Effector memory CD8-positive, alpha-beta T cell (primary cell): ENCODE measurements around the gene TMEM91.

Experiments used
- ATAC-seq: fragments of 150-1000 bp; cut with Tn5 transposase; replicated peaks from 2 replicates; pipeline ENCODE4 v1.10.0; 2021; ENCODE audit warnings: mild to moderate bottlenecking, moderate library complexity
- DNase-seq, 3 experiments: peaks; one replicate each; pipeline ENCODE4 v3.0.0; 2021
- H3K27ac Mint-ChIP-seq, 2 donors: one replicate each; pipeline ENCODE4 v1.8.0; 2022; ENCODE audit warnings: mild to moderate bottlenecking in 2 of 2, mixed read lengths in 2 of 2, moderate library complexity in 2 of 2
- H3K27me3 Mint-ChIP-seq, 2 donors: one replicate each; pipeline ENCODE4 v1.8.0; 2022; ENCODE audit warnings: mixed read lengths in 2 of 2
- H3K36me3 Mint-ChIP-seq: one replicate; pipeline ENCODE4 v1.8.0; 2022; ENCODE audit warnings: mild to moderate bottlenecking, moderate library complexity, mixed read lengths; ENCODE audit not compliant: insufficient read depth
- H3K4me1 Mint-ChIP-seq, 2 donors: one replicate each; pipeline ENCODE4 v1.8.0; 2022; ENCODE audit warnings: low read depth in 2 of 2, mixed read lengths in 2 of 2
- H3K4me3 Mint-ChIP-seq, 2 donors: one replicate each; pipeline ENCODE4 v1.8.0; 2022; ENCODE audit warnings: mild to moderate bottlenecking in 2 of 2, mixed read lengths in 2 of 2, moderate library complexity in 2 of 2
- H3K9me3 Mint-ChIP-seq, 2 donors: one replicate each; pipeline ENCODE4 v1.8.0; 2022; ENCODE audit warnings: mixed read lengths in 2 of 2

Gene TMEM91

GRCh38 chr19:41426116-41426841 lies 49.9 kb downstream of the TMEM91 start:
- peaks cover 39% of the 10 kb centered on the region for H3K36me3 Mint-ChIP-seq
- DNase-seq (no peak), ATAC-seq (no peak)
- peak overlapping the region; percentile 90 for H3K4me3 Mint-ChIP-seq
- H3K4me1 Mint-ChIP-seq, result peaks cover 22 to 36% of the 10 kb centered on the region in 2 donors
- H3K27me3 Mint-ChIP-seq, result no peaks in the 10 kb centered on the region
- H3K27ac Mint-ChIP-seq, result peak overlapping the region; percentile 92 to 93
- H3K9me3 Mint-ChIP-seq, result no peaks in the 10 kb centered on the region

GRCh38 chr19:41426952-41427646 lies 50.8 kb downstream of the TMEM91 start, which contains the start of gene B3GNT8:
TSS of gene B3GNT8 (minus strand) at chr19:41427374. CDS start at chr19:41426778, 596 bp downstream.
- H3K27me3 Mint-ChIP-seq, result no peaks in the 10 kb centered on the region
- peak within 1 kb of the TSS; percentile 90 for H3K4me3 Mint-ChIP-seq
- H3K27ac Mint-ChIP-seq, result peak within 1 kb of the TSS; percentile 92 to 93
- H3K4me1 Mint-ChIP-seq, result peaks cover 25 to 38% of the 10 kb centered on the region in 2 donors
- no peaks in the 10 kb centered on the region for H3K9me3 Mint-ChIP-seq
- DNase-seq, result peak in 2 of 3 experiments; percentile 33 to 38
- H3K36me3 Mint-ChIP-seq, result peaks cover 36% of the 10 kb centered on the region
- ATAC-seq, result peak; percentile 56

- DNase-seq (peak; percentile 64 to 66 (median 66)), ATAC-seq (peak; percentile 84)
- no peaks in the 10 kb centered on the region for H3K9me3 Mint-ChIP-seq
- H3K4me3 Mint-ChIP-seq, result peak overlapping the region; percentile 90
- H3K36me3 Mint-ChIP-seq, result peaks cover 38% of the 10 kb centered on the region
- peaks cover 25 to 38% of the 10 kb centered on the region in 2 donors for H3K4me1 Mint-ChIP-seq
- H3K27me3 Mint-ChIP-seq, result no peaks in the 10 kb centered on the region
- peak overlapping the region; percentile 92 to 93 for H3K27ac Mint-ChIP-seq
These were observed 51.5 kb downstream of the TMEM91 start for GRCh38 chr19:41427647-41428480.

- Mint-ChIP-seq H3K4me3 (peak overlapping the region; percentile 90), H3K9me3 (no peaks in the 10 kb centered on the region), H3K4me1 (peaks cover 25 to 38% of the 10 kb centered on the region in 2 donors), H3K36me3 (peaks cover 35% of the 10 kb centered on the region), H3K27me3 (no peaks in the 10 kb centered on the region), H3K27ac (peak overlapping the region; percentile 92 to 93)
- DNase-seq (no peak), ATAC-seq (no peak)
These were observed 52.1 kb downstream of the TMEM91 start for GRCh38 chr19:41428481-41428859.

GRCh38 chr19:41430922-41431321 lies 54.6 kb downstream of the TMEM91 start:
- Mint-ChIP-seq H3K4me3 (no peak overlapping the region), H3K36me3 (peaks cover 30% of the 10 kb centered on the region), H3K27ac (peak overlapping the region in 1 of 2 donors; percentile 78), H3K9me3 (no peaks in the 10 kb centered on the region), H3K27me3 (no peaks in the 10 kb centered on the region), H3K4me1 (peaks cover 29 to 31% of the 10 kb centered on the region in 2 donors)
- ATAC-seq (no peak), DNase-seq (no peak)

GRCh38 chr19:41431426-41432386 lies 55.4 kb downstream of the TMEM91 start:
- Mint-ChIP-seq H3K9me3 (no peaks in the 10 kb centered on the region), H3K36me3 (peaks cover 25% of the 10 kb centered on the region), H3K4me1 (peaks cover 25 to 29% of the 10 kb centered on the region in 2 donors), H3K27me3 (no peaks in the 10 kb centered on the region), H3K4me3 (no peak overlapping the region), H3K27ac (peak overlapping the region in 1 of 2 donors; percentile 78)
- DNase-seq (peak in 1 of 3 experiments; percentile 15), ATAC-seq (no peak)

- ATAC-seq (no peak), DNase-seq (no peak)
- no peak overlapping the region for H3K4me3 Mint-ChIP-seq
- no peaks in the 10 kb centered on the region for H3K27me3 Mint-ChIP-seq
- H3K9me3 Mint-ChIP-seq, result no peaks in the 10 kb centered on the region
- H3K27ac Mint-ChIP-seq, result no peak overlapping the region
- peaks cover 18 to 25% of the 10 kb centered on the region in 2 donors for H3K4me1 Mint-ChIP-seq
- H3K36me3 Mint-ChIP-seq, result peaks cover 16% of the 10 kb centered on the region
These were observed 56.8 kb downstream of the TMEM91 start for GRCh38 chr19:41433171-41433570.
